ENCODE results near the gene RYR2. TPM values are rescaled to one million over a fixed set of nuclear protein-coding genes. Genes with fewer than 3 reads are reported as not detected.

The RYR2 gene
- total RNA-seq, 1 donor from 2014 or later, result 0.90 TPM

DNA sequence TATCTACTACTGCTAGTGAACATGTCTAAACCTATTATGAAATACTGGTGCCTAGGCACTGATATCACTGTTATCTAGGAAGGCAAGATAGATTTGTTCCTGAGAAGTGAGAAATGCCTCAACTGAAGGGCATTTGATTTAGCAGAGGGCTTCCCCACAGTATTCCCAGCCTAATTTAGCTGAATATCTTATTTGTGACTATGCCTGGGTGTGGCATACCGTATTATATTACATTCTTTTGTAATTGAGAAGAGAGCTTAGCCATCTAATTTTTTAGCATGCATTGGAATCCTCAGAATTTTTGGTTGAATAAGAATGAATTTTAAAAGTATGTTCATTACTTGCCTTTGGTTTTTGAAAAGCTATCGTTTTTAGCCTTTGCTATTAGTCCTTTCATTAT is 749.6 kb downstream of the RYR2 start:
- no peaks in the 10 kb centered on the region for H3K4me1 Mint-ChIP-seq
- Histone ChIP-seq H3K79me2 (ENCODE audit: low read depth) (no peaks in the 10 kb centered on the region), H3F3A (ENCODE audit: low read depth) (no peaks in the 10 kb centered on the region), H3K4me1 (peaks cover 1% of the 10 kb centered on the region), H3K4me2 (no peak overlapping the region), H3K9ac (no peak overlapping the region), H4K20me1 (ENCODE audit: low read depth) (no peaks in the 10 kb centered on the region), H3K4me3 (no peak overlapping the region), H3K27me3 (no peaks in the 10 kb centered on the region), H3K9me3 (ENCODE audit: low read depth) (no peaks in the 10 kb centered on the region), H3K27ac (no peak overlapping the region), H3K36me3 (no peaks in the 10 kb centered on the region), H2AFZ (replicated peaks) (no peak overlapping the region)
- H3K36me3 Mint-ChIP-seq, result no peaks in the 10 kb centered on the region
- DNase-seq (ENCODE audit: low spot score), result no peak
- H3K27me3 Mint-ChIP-seq (ENCODE audit: insufficient read depth, low read depth), result no peaks in the 10 kb centered on the region
- TF ChIP-seq EZH2 (IDR thresholded peaks at IDR 0.05), result no peak
- TF ChIP-seq, protein P1, sequence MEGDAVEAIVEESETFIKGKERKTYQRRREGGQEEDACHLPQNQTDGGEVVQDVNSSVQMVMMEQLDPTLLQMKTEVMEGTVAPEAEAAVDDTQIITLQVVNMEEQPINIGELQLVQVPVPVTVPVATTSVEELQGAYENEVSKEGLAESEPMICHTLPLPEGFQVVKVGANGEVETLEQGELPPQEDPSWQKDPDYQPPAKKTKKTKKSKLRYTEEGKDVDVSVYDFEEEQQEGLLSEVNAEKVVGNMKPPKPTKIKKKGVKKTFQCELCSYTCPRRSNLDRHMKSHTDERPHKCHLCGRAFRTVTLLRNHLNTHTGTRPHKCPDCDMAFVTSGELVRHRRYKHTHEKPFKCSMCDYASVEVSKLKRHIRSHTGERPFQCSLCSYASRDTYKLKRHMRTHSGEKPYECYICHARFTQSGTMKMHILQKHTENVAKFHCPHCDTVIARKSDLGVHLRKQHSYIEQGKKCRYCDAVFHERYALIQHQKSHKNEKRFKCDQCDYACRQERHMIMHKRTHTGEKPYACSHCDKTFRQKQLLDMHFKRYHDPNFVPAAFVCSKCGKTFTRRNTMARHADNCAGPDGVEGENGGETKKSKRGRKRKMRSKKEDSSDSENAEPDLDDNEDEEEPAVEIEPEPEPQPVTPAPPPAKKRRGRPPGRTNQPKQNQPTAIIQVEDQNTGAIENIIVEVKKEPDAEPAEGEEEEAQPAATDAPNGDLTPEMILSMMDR (IDR thresholded peaks at IDR 0.05), result no peak
- no peak for TF ChIP-seq EZH2phosphoT487 (IDR thresholded peaks at IDR 0.05)
- no peak overlapping the region for H3K4me3 Mint-ChIP-seq
- H3K9me3 Mint-ChIP-seq, result no peaks in the 10 kb centered on the region
- no peak overlapping the region for H3K27ac Mint-ChIP-seq

DNA sequence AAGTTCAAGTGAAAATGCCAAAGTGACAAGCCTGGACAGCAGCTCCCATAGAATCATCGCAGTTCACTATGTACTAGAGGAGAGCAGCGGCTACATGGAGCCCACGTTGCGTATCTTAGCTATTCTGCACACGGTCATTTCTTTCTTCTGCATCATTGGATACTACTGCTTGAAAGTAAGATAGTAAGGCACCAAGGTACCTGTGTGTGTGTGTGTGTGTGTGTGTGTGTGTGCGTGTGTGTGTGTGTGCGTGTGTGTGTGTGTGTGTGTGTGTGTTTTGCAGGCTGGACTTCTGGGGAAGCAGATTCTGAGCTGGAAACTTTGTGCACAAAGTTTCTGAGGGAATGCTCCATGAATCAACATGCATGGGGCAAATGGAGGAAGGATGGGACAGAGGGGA is 750.2 kb downstream of the RYR2 start:
- Histone ChIP-seq H3K27me3 (no peaks in the 10 kb centered on the region), H3K9me3 (ENCODE audit: low read depth) (no peaks in the 10 kb centered on the region), H3K79me2 (ENCODE audit: low read depth) (no peaks in the 10 kb centered on the region), H4K20me1 (ENCODE audit: low read depth) (no peaks in the 10 kb centered on the region), H3K4me1 (no peaks in the 10 kb centered on the region), H2AFZ (replicated peaks) (no peak overlapping the region), H3K36me3 (no peaks in the 10 kb centered on the region), H3F3A (ENCODE audit: low read depth) (no peaks in the 10 kb centered on the region), H3K4me3 (no peak overlapping the region), H3K9ac (no peak overlapping the region), H3K27ac (no peak overlapping the region), H3K4me2 (no peak overlapping the region)
- peaks cover 3% of the 10 kb centered on the region for H3K27me3 Mint-ChIP-seq (ENCODE audit: insufficient read depth, low read depth)
- H3K27ac Mint-ChIP-seq, result no peak overlapping the region
- DNase-seq (ENCODE audit: low spot score), result no peak
- no peaks in the 10 kb centered on the region for H3K9me3 Mint-ChIP-seq
- TF ChIP-seq EZH2 (IDR thresholded peaks at IDR 0.05) (no peak), EZH2phosphoT487 (IDR thresholded peaks at IDR 0.05) (no peak)
- TF ChIP-seq, protein P1 (IDR thresholded peaks at IDR 0.05), result no peak
- H3K4me1 Mint-ChIP-seq, result no peaks in the 10 kb centered on the region
- H3K36me3 Mint-ChIP-seq, result no peaks in the 10 kb centered on the region
- no peak overlapping the region for H3K4me3 Mint-ChIP-seq

DNA sequence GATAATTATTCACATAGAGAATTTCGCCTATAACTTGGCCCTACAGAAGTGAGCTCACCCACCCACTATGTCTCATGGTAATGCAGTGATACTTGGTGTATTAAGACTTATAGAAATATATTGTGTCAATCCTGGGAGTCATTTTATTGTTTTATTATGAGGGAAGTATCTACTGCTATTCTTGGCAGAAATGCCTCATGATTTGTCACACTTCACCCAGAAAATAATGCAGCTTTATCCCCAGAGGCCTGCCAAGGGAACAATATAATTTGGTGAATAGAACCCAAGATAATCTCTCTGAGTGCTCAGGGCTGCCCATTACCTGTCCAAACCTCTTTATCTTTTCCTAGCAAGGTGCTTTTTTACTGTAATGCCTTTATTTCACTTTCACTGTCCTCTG is 750.7 kb downstream of the RYR2 start:
- H3K4me1 ChIP-seq, result no peaks in the 10 kb centered on the region
- Mint-ChIP-seq H3K9me3 (no peaks in the 10 kb centered on the region), H3K4me1 (no peaks in the 10 kb centered on the region), H3K27me3 (ENCODE audit: insufficient read depth, low read depth) (peaks cover 3% of the 10 kb centered on the region), H3K36me3 (no peaks in the 10 kb centered on the region), H3K27ac (no peak overlapping the region), H3K4me3 (no peak overlapping the region)
- H3K79me2 ChIP-seq (ENCODE audit: low read depth), result no peaks in the 10 kb centered on the region
- H3K4me3 ChIP-seq, result no peak overlapping the region
- H3K27ac ChIP-seq, result no peak overlapping the region
- no peaks in the 10 kb centered on the region for H4K20me1 ChIP-seq (ENCODE audit: low read depth)
- no peak for DNase-seq (ENCODE audit: low spot score)
- no peak overlapping the region for H3K9ac ChIP-seq
- H3K36me3 ChIP-seq, result no peaks in the 10 kb centered on the region
- TF ChIP-seq, protein P1 (IDR thresholded peaks at IDR 0.05), result no peak
- TF ChIP-seq EZH2 (IDR thresholded peaks at IDR 0.05), result no peak
- TF ChIP-seq EZH2phosphoT487 (IDR thresholded peaks at IDR 0.05), result no peak
- H3K9me3 ChIP-seq (ENCODE audit: low read depth), result no peaks in the 10 kb centered on the region
- no peak overlapping the region for H3K4me2 ChIP-seq
- H2AFZ ChIP-seq (replicated peaks), result no peak overlapping the region
- no peaks in the 10 kb centered on the region for H3K27me3 ChIP-seq
- no peaks in the 10 kb centered on the region for H3F3A ChIP-seq (ENCODE audit: low read depth)
